ENCODE data around the gene TMPRSS6. TPM values are rescaled to one million over a fixed set of nuclear protein-coding genes. Genes with fewer than 3 reads are reported as not detected.

TMPRSS6 gene
- total and polyA plus RNA-seq, 2 of the 13 experiments (the other 11 are each of a cell fraction or from before 2014, with no cell fraction given): 4.2 to 4.8 TPM

DNA sequence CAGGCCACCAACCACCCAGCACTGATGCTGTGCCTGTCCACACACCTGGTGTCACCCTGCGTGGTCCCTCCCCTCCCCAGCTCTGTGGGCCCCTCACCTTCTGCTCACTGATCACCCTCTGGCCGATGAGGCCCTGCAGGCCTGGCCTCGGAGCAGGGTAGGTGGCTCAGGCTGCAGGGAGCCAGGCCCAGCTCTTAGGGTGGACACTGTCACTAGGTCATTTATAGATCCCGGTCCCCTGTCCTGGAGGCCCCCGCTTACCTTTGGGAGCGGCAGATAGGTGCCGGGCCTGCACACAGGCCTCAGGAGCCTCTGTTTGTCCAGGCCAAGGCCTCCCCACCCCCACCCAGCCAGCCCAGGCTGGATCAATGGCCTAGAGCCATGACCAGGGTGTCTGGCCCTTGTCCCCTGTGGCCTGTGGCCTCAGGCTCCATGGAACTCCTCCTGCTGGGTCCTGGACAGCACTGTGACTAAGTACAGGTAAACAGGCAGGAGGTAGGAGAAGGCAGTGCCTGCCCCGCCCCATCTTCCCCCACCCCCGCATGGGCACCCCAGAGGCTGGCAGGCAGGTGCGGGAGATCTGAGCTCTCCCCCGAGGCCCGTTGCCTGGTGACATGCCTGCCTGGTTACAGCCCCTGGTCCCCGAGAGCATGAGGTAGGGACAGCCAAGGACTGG, at the start of gene TMPRSS6 (continued):
- TF ChIP-seq, protein P1, sequence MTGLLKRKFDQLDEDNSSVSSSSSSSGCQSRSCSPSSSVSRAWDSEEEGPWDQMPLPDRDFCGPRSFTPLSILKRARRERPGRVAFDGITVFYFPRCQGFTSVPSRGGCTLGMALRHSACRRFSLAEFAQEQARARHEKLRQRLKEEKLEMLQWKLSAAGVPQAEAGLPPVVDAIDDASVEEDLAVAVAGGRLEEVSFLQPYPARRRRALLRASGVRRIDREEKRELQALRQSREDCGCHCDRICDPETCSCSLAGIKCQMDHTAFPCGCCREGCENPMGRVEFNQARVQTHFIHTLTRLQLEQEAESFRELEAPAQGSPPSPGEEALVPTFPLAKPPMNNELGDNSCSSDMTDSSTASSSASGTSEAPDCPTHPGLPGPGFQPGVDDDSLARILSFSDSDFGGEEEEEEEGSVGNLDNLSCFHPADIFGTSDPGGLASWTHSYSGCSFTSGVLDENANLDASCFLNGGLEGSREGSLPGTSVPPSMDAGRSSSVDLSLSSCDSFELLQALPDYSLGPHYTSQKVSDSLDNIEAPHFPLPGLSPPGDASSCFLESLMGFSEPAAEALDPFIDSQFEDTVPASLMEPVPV (CRISPR knock-in tag; IDR thresholded peaks at IDR 0.05): no peak
- no peak for TF ChIP-seq FOXP1 (IDR thresholded peaks at IDR 0.05)
- TF ChIP-seq FOXP1 (CRISPR knock-in tag; IDR thresholded peaks at IDR 0.05): no peak
- peak; percentile 23; the same call in 1 of the 2 replicates for TF ChIP-seq ZNF543 (CRISPR knock-in tag; IDR thresholded peaks at IDR 0.05)
- peak; percentile 63 for TF ChIP-seq HOXA3 (CRISPR knock-in tag; IDR thresholded peaks at IDR 0.05)
- TF ChIP-seq, protein P2, sequence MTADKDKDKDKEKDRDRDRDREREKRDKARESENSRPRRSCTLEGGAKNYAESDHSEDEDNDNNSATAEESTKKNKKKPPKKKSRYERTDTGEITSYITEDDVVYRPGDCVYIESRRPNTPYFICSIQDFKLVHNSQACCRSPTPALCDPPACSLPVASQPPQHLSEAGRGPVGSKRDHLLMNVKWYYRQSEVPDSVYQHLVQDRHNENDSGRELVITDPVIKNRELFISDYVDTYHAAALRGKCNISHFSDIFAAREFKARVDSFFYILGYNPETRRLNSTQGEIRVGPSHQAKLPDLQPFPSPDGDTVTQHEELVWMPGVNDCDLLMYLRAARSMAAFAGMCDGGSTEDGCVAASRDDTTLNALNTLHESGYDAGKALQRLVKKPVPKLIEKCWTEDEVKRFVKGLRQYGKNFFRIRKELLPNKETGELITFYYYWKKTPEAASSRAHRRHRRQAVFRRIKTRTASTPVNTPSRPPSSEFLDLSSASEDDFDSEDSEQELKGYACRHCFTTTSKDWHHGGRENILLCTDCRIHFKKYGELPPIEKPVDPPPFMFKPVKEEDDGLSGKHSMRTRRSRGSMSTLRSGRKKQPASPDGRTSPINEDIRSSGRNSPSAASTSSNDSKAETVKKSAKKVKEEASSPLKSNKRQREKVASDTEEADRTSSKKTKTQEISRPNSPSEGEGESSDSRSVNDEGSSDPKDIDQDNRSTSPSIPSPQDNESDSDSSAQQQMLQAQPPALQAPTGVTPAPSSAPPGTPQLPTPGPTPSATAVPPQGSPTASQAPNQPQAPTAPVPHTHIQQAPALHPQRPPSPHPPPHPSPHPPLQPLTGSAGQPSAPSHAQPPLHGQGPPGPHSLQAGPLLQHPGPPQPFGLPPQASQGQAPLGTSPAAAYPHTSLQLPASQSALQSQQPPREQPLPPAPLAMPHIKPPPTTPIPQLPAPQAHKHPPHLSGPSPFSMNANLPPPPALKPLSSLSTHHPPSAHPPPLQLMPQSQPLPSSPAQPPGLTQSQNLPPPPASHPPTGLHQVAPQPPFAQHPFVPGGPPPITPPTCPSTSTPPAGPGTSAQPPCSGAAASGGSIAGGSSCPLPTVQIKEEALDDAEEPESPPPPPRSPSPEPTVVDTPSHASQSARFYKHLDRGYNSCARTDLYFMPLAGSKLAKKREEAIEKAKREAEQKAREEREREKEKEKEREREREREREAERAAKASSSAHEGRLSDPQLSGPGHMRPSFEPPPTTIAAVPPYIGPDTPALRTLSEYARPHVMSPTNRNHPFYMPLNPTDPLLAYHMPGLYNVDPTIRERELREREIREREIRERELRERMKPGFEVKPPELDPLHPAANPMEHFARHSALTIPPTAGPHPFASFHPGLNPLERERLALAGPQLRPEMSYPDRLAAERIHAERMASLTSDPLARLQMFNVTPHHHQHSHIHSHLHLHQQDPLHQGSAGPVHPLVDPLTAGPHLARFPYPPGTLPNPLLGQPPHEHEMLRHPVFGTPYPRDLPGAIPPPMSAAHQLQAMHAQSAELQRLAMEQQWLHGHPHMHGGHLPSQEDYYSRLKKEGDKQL (CRISPR knock-in tag; IDR thresholded peaks at IDR 0.05; ENCODE audit: low read depth): no peak
- TF ChIP-seq, protein P3, sequence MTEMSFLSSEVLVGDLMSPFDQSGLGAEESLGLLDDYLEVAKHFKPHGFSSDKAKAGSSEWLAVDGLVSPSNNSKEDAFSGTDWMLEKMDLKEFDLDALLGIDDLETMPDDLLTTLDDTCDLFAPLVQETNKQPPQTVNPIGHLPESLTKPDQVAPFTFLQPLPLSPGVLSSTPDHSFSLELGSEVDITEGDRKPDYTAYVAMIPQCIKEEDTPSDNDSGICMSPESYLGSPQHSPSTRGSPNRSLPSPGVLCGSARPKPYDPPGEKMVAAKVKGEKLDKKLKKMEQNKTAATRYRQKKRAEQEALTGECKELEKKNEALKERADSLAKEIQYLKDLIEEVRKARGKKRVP (CRISPR knock-in tag; IDR thresholded peaks at IDR 0.05): no peak
- no peak for TF ChIP-seq JARID2 (CRISPR knock-in tag; IDR thresholded peaks at IDR 0.05; ENCODE audit: insufficient replicate concordance)
- 0 out of 2 replicates have a peak, but pooled peaks have one; percentile 51 for TF ChIP-seq ERF (CRISPR knock-in tag; IDR thresholded peaks at IDR 0.05)
- TF ChIP-seq LCORL (IDR thresholded peaks at IDR 0.05): peak; percentile 74
- TF ChIP-seq LCORL (CRISPR knock-in tag; IDR thresholded peaks at IDR 0.05): peak; percentile 94
- no peak for TF ChIP-seq MED13 (CRISPR knock-in tag; IDR thresholded peaks at IDR 0.05)
- TF ChIP-seq ESRRA (CRISPR knock-in tag; IDR thresholded peaks at IDR 0.05; ENCODE audit: low read depth): peak; percentile 74; the same call in 1 of the 2 replicates
- TF ChIP-seq, protein P4, sequence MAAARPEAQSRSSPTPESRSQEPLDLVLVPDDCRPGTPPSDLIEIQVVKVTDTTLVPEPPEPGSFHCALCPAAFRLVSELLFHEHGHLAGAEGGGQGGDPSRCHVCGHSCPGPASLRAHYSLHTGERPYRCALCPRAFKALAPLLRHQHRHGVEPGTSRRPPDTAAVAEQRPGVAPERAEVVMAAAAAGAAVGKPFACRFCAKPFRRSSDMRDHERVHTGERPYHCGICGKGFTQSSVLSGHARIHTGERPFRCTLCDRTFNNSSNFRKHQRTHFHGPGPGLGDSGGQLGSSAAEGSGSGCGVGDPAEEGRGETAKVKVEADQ (CRISPR knock-in tag; IDR thresholded peaks at IDR 0.05; ENCODE audit: borderline replicate concordance): no peak
- TF ChIP-seq KDM6A (CRISPR knock-in tag; IDR thresholded peaks at IDR 0.05; ENCODE audit: low read depth): peak; percentile 73
- no peak for TF ChIP-seq HOXA9 (CRISPR knock-in tag; IDR thresholded peaks at IDR 0.05; ENCODE audit: borderline replicate concordance)
- no peak for TF ChIP-seq TBL1XR1 (IDR thresholded peaks at IDR 0.05; ENCODE audit: borderline replicate concordance, low read length, partially characterized antibody)
- no peak for TF ChIP-seq ZNF256 (CRISPR knock-in tag; conservative IDR thresholded peaks at IDR 0.05)
